HEK293 (cell line): ENCODE results near the gene TMCC2.

ENCODE experiments used
- CTCF ChIA-PET: fragments of 350-600 bp; formaldehyde crosslinking; extraction: SDS; loops from one replicate; lab custom pipeline; 2021; ENCODE audit warnings: antibody characterized with exemption; lab: Yijun Ruan, JAX
- POLR2A ChIA-PET: fragments of 300-600 bp; formaldehyde crosslinking; extraction: SDS; loops from one replicate; lab custom pipeline; 2020; ENCODE audit warnings: antibody characterized with exemption, inconsistent platforms; lab: Yijun Ruan, JAX
- H3K27ac ChIP-seq: fragments of 200-500 bp; sonication (Bioruptor generic); 2 replicates; pipeline ENCODE4 v1.5.1; 2014; ENCODE audit warnings: low read depth, low read length, control low read depth, inconsistent platforms; ENCODE audit errors: extremely low read depth
- H3K36me3 ChIP-seq, 2 experiments: fragments of 200-500 bp in 1 of 2; sonication (Bioruptor generic) in 1 of 2; 1 replicate in 1 of 2; 2 replicates in 1 of 2; pipeline ENCODE4 v1.5.1; 2014 to 2017; ENCODE audit warnings: inconsistent platforms in 2 of 2, low read length in 2 of 2; ENCODE audit not compliant: control insufficient read depth in 2 of 2, insufficient read depth in 1 of 2
- H3K4me1 ChIP-seq: fragments of 200-500 bp; sonication (Bioruptor generic); 2 replicates; pipeline ENCODE4 v1.5.1; 2014; ENCODE audit warnings: mild to moderate bottlenecking, low read length, inconsistent platforms; ENCODE audit not compliant: control insufficient read depth, insufficient read depth
- H3K4me3 ChIP-seq: 2 replicates; pipeline ENCODE4 v1.5.1; 2011; ENCODE audit warnings: low read depth, mild to moderate bottlenecking, control low read depth, low read length, moderate library complexity
- H3K9me3 ChIP-seq: fragments of 200-500 bp; sonication (Bioruptor generic); 2 replicates; pipeline ENCODE4 v1.5.1; 2014; ENCODE audit warnings: low read depth, low read length, inconsistent platforms; ENCODE audit not compliant: control insufficient read depth, insufficient read depth
- GLIS2 ChIP-seq: fragments of 450-650 bp; formaldehyde crosslinking; IDR thresholded peaks from 2 replicates; pipeline ENCODE4 v1.5.1; 2016; ENCODE audit warnings: missing biosample characterization, missing genetic modification characterization
- MYNN ChIP-seq: fragments of 450-650 bp; formaldehyde crosslinking; IDR thresholded peaks from 2 replicates; pipeline ENCODE4 v1.5.1; 2016; ENCODE audit warnings: missing biosample characterization, missing genetic modification characterization, borderline replicate concordance
- PRDM2 ChIP-seq: fragments of 450-650 bp; formaldehyde crosslinking; IDR thresholded peaks from 2 replicates; pipeline ENCODE4 v1.5.1; 2016; ENCODE audit warnings: missing biosample characterization, missing genetic modification characterization, borderline replicate concordance
- REPIN1 ChIP-seq: fragments of 450-650 bp; formaldehyde crosslinking; IDR thresholded peaks from 2 replicates; pipeline ENCODE4 v1.5.1; 2017; ENCODE audit warnings: missing biosample characterization, missing genetic modification characterization, low read depth
- SCRT1 ChIP-seq: fragments of 450-650 bp; formaldehyde crosslinking; IDR thresholded peaks from 2 replicates; pipeline ENCODE4 v1.5.1; 2016; ENCODE audit warnings: missing biosample characterization, missing genetic modification characterization, borderline replicate concordance
- TSHZ1 ChIP-seq: fragments of 450-650 bp; formaldehyde crosslinking; IDR thresholded peaks from 2 replicates; pipeline ENCODE4 v1.5.1; 2016; ENCODE audit warnings: missing biosample characterization, missing genetic modification characterization, borderline replicate concordance
- ZBTB10 ChIP-seq: fragments of 450-650 bp; formaldehyde crosslinking; IDR thresholded peaks from 2 replicates; pipeline ENCODE4 v1.5.1; 2016; ENCODE audit warnings: missing biosample characterization, missing genetic modification characterization
- ZBTB11 ChIP-seq: fragments of 450-650 bp; formaldehyde crosslinking; conservative IDR thresholded peaks from 2 replicates; pipeline ENCODE4 v1.5.1; 2016; ENCODE audit warnings: low read depth, missing biosample characterization, missing genetic modification characterization
- ZNF18 ChIP-seq: fragments of 450-650 bp; formaldehyde crosslinking; IDR thresholded peaks from 2 replicates; pipeline ENCODE4 v1.5.1; 2016; ENCODE audit warnings: missing biosample characterization, missing genetic modification characterization
- ZNF404 ChIP-seq: fragments of 450-650 bp; formaldehyde crosslinking; IDR thresholded peaks from 2 replicates; pipeline ENCODE4 v1.5.1; 2017; ENCODE audit warnings: missing biosample characterization, missing genetic modification characterization
- ZNF521 ChIP-seq: fragments of 450-650 bp; formaldehyde crosslinking; IDR thresholded peaks from 2 replicates; pipeline ENCODE4 v1.5.1; 2017; ENCODE audit warnings: missing biosample characterization, mild to moderate bottlenecking, missing genetic modification characterization

Gene TMCC2

GRCh38 chr1:205263580-205264190 is 35.9 kb downstream of the TMCC2 start:
- H3K36me3 ChIP-seq, result no peaks in the 10 kb centered on the region
- H3K27ac ChIP-seq, result no peak overlapping the region
- CTCF ChIA-PET, result interaction anchor here (1.4 to 2.8 kb wide), 3 partner anchors 10 to 90 kb away, joined by 3 to 11 read pairs (median 6); no protein-coding TSS in a partner anchor
- no peak for TF ChIP-seq TSHZ1 (tag by site-specific recombination)
- TF ChIP-seq REPIN1, result no peak
- no peak for TF ChIP-seq ZBTB10 (tag by site-specific recombination)
- TF ChIP-seq ZNF18 (tag by site-specific recombination), result no peak
- TF ChIP-seq PRDM2, result no peak
- TF ChIP-seq GLIS2 (tag by site-specific recombination), result no peak
- no peak for TF ChIP-seq SCRT1 (tag by site-specific recombination)
- no peak for TF ChIP-seq ZNF404 (tag by site-specific recombination)
- no peak for TF ChIP-seq ZNF521
- no peak for TF ChIP-seq ZBTB11 (tag by site-specific recombination)
- TF ChIP-seq MYNN (tag by site-specific recombination), result no peak
- TF ChIP-seq, all 188 proteins: peak for 0
- peaks cover 5% of the 10 kb centered on the region; the same call in 1 of the 2 replicates for H3K4me1 ChIP-seq
- POLR2A ChIA-PET, result no interaction called here
- no peak overlapping the region for H3K4me3 ChIP-seq
- H3K9me3 ChIP-seq, result no peaks in the 10 kb centered on the region
